Measurements from ENCODE around the gene LIN52.

Gene LIN52

DNA sequence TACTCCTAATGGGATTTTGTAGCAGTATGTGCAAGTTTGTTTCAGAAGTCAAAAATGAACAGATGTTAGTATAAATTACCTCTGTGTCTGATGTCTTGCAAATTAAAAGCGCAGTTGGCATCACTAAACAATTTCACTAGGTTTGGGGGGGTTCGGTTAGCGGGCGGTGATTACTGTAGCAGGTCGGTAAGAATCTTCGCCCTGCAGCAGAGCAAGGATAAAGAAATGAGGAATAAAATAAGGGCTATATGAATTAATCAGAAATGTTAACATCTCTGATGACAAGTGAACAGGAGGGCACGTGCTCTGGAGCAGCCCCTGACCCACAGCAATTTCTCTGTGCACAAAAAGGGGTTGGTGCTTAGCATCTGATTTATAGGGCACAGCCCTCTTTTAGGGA is 110.9 kb downstream of the LIN52 start:
- no peak for DNase-seq

DNA sequence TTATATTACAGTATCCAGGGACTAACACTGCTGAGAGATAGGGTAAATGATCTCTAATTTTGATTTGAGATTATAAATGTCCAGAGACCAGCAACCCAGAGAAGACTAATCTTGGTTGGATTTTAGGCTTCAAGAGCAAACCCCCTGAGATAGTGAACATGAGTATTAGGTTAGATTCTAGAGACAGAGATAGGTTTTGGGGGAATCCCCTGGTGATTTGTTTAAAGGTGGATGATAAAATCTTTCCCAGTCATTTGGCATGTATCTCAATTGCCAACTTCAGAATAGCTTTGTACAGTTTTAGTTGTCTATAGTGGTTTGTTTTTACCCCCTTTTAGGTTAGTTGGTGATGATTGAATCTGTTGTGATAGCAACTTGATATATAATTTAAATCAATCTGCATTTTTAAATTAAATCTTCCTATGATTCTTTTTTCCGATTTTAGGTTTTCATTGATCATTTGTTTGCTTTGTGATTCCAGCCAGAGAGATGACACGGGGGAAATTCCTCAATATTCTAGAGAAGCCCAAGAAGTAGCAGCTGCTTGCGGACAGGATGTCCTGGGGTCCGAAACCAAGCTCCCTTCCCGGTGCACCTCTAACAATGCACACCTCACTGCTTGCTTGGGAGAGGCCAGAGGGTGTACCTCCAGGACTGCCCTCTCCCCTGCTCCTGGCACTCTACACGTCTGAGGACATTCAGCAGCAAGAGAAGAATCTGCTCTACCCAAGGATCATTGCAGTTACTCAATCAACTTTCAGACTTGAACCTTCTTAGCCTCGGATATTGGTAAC is 113.9 kb downstream of the LIN52 start:
- DNase-seq, result no peak

DNA sequence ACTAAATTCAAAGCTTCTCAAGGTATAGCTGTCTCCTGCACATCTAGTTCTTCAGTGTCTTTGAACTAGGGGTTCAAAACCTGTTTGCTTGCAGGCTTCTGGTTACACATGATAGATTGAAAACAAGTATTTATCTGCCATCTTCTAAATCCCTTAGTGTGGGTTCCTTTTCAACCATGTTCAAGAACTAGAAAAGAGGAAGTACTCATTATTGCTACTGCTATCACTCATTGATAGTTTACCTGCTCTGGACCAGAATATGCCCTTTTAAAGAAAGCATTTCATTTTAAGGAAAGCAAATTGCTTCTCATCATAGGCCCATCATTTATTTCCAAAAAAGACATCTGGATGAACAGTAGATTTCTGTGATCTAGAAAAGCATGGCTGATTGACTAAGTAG is 117.4 kb downstream of the LIN52 start:
- DNase-seq, result no peak

DNA sequence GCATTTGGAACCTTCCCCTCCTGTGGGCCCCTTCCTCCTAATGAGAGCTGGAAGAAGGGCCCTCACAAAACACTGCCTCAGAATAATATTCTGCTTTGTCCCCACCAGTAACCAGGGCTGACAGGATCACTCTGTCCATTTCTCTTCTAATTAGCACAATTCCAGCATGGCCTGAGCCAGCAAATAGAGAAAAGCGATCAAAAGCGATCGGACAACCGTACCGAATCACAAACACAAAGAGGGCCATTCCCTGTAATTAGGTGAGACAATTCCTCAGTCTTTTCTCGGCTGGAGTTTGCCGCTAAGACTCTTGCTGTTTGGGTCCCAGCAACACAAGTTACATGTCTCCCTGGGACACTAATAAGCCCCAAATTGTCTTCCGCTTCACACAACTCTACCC is 118.9 kb downstream of the LIN52 start:
- no peak for DNase-seq

DNA sequence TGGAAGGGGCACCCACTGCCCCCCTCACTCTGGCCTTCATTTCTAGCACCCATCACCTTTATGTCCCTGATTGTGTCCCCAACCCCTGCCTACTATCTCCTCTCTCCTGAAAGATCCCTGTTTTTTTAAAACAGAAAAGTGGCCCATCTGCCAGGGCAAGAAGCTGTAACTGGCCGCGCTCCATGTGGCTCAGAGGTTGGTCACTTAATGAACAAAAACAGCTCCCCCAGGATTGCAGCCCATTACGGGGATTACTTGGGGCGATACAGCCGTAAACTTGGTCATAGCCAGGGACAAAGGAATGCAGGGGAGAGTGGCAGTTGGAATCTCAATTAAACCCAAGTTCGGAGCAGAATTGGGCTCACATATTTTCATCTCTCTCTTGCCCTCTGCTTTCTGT is 119.7 kb downstream of the LIN52 start:
- no peak for DNase-seq

DNA sequence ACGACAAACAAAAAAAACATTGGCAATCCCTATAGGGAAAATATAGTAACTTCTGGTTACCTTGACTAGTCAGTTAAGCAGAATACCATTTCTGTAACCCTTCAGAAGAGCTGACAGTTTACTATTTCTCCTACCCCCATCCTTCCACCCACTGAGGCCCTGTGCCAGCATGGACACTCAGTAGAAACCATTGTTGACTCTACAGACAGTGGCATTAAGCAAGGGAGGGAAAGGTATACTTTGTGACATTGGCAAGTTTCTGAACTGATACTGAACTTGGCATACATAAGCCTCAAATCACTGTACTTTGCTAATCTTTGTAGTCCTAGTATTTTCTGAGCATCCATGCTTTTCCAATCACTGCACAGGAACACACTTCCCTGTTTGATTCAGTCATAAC is 121.1 kb downstream of the LIN52 start:
- no peak for DNase-seq

DNA sequence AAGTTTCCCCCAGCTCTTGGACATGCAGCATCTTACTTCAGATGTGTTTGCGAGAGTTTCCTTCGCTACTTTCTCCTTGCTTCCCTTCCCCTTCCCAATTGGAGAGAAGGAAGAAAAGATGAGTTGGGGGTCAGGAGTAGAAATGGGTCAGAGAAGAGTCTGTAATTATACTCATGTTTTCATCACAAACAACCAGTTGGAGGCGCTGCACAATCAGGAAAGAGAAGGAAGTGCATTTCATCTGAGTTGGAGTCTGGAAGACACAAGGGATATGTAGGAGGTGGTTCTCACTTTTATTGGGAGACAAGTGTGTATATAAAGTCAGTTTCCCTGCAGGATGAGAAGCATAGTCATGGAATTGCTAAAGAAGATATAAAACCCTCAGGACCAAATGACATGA is 123.2 kb downstream of the LIN52 start:
- no peak for DNase-seq

DNA sequence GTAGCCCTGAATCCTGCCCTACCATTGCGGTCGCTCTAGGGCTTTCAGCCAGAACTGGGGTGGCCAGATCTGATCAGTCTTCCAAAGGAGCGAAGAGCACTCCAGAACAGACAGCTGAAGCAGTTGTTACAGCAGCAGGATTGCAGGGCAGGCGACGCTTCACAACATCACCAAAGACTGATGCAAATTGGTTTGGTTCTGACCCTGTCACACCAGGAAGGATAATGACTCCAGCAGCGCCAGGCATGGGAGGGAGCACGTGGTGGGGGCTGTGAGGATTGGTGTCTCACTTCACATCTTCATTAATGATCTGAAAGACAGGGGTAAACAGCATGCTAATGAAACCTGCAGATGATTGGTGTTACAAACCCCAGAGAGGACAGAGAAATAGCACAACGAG is 123.9 kb downstream of the LIN52 start:
- no peak for DNase-seq

DNA sequence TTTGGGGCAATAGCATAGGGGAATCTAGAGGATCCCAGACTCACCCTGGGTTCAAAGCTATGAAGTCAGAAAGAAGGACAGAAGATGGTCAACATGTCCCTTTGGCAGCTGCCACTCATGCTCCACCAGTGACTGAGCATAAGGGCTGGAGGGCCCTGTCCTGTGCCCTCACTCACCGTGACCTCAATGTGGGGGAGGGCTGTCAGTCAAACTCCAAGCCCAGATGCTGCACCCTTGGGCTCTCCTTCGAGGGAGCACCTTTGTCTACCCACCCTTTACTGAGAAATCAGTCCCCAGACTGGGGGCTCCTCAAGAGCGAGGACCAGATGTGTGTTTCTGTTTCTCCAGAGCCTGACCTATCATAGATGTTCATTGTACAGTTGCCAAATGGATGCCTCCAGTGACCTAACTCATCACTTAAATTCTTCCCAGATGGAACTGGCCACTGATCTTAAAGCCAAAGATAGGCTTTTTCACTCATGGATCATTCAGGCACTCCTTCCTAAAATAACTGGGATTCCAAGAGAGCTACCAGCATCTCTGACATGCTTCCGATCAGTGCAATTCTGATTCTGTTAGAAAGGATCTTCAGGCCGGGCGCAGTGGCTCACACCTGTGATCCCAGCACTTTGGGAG is 127.3 kb downstream of the LIN52 start:
- no peak for DNase-seq

DNA sequence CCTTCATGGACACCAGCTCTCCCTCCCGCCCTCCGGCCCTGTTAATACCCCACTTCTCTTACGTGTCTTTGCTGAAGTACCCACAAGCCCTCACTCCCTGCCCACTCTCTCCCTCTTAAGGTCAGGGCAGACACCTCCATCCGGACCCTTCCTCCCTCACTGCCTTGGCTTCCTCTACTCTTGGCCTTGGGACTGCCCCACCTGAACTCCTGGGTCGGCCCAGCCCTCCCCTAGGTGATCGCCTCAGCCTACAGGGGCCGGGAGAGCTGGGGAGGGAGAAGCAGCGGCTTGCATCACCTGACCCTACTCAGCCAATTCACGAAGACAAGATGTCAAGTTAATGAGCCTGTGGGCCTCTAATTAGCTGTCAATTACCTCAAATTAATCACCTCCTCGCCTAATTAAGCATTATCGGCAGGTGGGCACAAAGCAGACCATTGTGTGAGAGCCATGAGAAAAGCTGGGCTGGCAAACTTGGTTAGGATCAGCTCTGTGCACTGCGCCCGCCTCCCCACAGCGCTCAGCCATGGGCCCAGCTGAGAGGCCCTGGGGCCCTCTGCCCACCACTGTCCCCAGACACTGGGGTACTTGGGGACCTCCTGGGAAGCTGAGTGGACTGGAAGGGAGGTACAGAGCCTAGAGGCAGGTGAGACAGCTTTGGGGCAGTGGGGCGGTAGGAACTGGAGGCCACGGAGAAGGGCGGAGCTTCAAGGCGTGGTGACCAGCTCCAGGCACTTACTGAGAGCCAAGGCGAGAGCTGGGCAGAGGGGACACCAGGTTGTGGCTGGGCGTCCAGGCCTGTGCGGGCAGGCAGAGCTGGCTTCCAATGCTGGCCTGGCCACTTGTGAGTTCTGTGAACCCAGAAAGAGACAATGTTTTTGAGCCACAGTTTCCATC is 129.4 kb downstream of the LIN52 start:
- no peak for DNase-seq

DNA sequence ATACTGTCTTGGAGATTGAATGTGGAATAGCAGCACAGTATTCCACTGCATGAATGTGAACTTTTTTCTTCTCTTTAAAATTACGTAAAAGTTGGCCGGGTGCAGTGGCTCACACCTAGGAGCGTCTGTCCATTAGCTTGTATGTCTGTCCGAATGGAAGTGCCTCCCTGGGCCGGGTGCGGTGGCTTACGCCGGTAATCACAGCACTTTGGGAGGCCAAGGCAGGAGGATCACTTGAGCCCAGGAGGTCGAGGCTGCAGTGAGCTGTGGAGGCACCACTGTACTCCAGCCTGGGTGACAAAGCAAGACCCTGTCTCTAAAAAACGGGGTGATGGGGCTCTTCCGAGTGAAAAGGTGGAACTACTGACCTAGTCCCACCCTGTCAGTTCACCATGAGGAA is 131.9 kb downstream of the LIN52 start:
- DNase-seq, result no peak

DNA sequence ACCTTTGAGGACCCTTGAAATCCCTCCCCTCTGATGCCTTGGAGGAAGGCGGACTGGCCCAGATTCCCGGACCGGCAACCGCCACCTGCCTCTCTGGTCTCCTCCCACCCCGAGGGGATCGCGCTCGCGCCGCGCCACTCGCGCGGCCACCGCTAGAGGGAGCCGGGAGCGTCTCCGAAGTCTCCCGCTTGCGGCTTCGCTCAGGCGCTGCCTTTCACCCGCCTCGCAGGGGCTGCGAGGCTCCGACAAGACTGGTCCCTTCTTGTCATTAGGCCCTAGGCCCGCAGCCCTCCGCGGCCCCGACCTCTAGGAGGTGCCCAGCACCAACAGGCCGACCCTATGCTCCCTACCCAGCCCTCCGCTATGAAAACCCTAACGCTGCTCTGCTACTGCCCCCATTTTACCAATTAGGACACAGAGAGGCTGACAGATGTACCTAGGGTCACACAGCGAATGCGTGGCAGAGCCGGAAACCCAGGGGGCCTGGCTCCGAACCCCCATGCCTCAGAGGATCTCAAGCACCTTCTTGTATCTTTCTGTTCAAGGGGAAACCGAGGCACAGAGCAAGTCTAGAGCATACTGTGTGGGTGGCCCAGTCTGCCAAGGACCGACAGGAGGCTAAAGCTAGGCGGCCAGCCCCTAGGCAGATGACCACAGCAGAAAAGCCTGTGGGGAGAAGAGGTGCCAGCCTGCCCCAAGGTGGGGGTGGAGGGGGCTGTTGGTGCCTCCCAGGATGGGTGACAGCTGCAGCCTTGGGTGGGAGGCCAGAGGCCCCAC is 133.1 kb downstream of the LIN52 start:
- DNase-seq, result no peak

DNA sequence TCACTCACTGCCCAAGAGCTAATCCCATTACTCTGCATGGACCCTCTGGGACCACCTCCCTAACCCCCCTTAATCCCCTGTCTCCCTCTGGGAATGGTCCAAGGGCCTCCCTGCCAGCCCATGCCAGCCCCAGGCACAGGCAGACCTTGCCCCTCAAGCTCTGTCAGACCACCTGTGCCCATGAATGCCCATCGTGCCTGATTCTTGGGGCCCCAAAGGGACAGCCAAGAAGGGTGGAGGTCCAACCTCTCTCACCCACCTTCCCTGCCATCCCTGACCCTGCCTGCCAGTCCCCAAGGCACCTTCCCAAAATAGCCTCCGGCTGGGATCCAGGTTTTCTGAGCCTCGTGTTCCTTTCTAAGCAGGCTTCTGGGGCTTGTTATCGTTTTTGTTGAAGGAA is 133.7 kb downstream of the LIN52 start:
- DNase-seq, result no peak

DNA sequence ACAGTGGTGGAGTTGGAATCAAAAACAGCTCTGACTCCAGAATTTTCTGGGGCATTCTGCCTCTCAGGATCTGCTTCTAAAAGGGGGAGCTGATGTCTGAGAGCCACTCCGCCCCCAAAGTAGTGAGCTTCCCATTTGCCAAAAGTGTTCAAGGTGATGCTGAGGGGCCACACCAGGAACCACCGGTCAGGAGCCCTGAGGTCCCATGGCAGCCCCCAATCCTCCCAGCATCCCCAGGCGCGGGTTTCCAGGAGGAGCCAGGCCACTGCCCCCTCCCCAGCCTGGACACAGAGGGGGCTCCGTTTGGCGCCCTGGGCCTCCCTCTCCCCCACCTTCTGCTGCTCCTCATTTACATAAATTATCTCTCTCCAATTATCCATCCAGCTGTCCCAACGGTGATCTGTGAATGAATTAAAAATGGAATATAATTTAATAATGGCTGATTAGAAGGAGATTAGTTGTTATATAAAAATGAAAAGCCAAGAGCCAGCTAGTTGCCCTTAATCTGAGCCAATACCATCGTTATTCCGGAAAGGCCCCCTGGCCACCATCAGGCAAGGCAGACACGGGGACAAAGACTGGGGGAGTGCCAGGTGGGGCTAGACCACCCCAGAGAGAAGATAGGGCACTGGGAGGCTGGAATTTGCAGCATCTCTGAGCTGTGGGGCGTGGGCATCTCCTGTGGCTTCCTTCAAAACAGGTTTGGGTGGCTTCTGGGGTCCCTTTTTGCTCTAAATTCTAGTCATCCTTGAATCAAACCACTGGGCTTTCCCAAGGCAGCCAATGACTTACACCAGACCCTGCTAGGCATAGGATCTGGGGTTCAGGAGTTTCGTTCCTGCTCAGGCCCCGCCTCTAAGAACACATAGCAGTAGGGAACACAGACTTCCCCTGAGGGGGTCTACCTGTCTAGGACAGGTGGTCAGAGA is 134.8 kb downstream of the LIN52 start:
- no peak for DNase-seq

DNA sequence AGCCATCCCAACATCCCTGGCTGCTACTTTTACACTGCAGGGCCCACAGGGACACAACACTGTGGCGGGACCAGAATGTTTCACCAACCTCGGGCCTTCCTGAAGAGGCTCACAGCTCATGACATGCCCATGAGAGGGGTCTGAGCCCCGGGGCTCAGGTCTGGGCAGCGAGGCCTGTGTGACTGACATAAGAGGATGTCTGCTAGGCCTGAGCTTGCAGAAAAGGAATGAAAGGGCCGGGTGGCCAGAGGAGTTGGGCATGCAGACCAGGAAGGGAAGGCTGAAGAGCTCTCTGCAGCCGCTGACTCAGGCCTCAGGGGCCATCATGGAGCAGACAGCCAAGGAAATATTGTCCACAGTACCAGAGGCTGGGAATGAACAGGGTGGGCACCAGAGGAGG is 136.2 kb downstream of the LIN52 start:
- no peak for DNase-seq

DNA sequence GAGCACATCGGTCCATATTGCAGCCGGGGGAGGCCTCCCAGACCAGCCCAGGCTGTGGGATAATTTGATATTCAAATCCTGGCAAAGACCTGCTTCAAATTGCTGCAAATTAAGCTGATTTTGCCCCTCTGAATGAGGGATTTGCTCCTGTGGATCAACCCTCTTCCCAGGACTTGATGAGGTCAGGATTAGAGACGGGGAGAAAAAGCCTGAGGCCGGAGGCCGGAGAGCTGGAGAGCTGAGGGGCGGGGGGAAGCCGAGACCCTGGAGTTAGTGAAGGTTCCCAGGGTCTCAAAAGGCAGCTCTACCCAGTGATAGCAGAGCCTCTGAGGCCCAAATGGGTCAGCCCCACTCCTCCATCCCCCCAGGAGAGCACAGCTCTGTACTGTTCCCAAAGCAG is 137.0 kb downstream of the LIN52 start:
- no peak for DNase-seq

DNA sequence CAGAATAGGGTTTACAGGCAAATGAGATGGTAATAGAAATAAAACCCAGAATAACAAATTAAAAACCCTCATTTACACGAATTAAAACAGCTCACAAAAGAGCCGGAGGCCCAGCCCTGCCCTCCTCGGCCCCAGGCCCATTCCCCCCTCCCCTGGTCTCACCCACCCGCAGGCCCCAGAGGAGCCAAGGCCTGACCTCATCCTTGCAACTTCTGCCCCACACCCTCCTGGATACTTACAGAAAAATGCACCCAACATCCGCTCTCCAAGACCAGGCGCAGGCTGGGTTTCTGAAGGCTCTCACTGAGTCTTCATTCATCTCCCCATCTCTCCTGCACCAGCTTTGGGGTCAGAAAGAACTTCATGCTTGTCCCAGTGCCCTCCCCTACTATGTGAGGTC is 138.3 kb downstream of the LIN52 start:
- DNase-seq, result no peak

DNA sequence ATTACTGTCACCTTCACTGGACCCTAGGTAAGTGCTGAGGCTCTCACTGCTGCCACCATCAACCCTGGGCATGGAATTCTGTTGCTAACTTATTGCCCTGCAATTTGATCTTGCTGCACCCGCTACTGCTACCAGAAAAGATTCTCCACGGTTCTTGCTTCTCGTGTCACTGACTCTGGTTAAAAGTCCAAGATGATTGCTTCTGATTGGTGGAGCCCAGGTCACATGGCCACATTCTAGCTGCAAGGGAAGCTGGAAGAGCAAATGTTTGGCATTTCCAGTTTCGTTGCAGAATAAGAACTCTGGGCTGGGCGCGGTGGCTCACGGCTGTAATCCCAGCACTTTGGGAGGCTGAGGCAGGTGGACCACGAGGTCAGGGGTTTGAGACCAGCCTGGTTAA is 147.0 kb downstream of the LIN52 start:
- no peak for DNase-seq

DNA sequence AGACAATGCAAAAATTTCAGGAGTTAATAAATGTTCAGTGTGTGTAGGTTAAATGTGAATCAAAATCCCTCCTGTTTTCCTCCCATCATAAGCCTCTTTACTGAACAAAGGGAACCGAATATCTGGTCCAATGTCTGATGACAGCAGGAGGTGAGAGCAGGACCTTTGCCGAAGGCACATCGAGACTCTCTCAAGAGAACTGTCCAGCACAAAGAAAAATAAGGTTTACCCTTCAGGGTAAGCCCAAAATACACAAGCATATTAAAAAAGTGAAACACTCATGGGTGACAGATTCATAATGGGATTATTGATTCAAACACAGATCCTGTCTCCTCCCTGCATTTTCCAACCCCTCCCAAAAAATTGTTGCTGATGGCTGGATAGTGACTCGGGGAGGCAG is 150.3 kb downstream of the LIN52 start:
- DNase-seq, result no peak

DNA sequence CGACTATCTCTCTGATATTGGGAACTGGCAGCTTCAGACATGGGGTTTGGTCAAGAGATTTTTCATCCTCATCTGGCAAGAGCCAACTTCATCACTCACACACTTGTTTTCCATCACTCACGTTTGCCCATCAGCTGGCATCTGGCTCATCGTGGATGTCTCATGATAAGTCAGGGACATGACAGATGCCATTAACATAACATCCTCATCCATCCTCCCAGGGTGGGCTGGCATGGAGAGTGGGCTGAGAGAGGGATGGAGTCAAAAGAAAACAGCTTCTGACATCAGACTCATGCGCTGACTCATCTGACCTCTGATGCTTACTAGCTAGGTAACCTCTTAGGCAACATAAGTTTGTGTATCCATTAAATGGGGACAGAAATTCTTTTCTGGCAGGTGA is 152.7 kb downstream of the LIN52 start:
- DNase-seq, result no peak

DNA sequence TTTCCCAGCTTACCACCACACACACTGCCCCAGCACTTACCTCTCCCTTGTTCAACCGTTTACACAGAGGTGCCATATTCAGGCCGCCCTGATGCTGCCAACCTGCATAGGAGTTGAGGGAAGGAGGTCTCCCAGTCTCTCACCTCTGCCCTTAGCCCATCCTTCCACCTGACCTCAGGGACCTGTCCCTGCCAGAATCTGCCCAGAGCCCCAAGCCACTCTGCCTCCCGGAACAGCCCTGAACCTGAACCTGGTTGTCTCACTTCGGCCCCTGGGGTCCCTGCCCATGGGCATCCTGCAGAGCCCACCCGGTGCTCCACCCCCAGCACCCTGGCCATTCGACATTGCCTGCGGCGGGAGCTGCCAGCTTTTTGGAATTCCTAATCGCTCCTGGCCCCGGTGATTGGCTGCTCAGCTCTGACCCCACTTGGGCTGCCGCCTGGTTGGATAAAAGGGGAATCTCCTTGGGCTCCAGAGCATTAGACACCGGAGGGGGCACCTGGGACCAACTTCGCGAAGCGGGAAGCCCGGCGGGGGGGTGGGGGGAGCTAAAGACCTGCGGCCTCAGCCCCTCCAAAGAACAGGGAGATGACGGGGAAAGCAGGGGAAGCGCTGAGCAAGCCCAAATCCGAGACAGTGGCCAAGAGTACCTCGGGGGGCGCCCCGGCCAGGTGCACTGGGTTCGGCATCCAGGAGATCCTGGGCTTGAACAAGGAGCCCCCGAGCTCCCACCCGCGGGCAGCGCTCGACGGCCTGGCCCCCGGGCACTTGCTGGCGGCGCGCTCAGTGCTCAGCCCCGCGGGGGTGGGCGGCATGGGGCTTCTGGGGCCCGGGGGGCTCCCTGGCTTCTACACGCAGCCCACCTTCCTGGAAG is 154.5 kb downstream of the LIN52 start, which contains the start of gene VSX2:
TSS of gene VSX2 (plus strand) at position 476 of the 874 bp plus-strand sequence. CDS start at position 589, 113 bp downstream.
- DNase-seq, result no peak

Data from NCI-H1048 (cell line).